ENCODE data around the gene TRUB2.
A peak's percentile ranks its signal among the peaks of the same experiment; 100 is the strongest.
"Not testable (repeated sequence)": the region's sequence is repeated elsewhere in the genome, so short reads cannot be mapped to it uniquely, and the experiment has no call there.

TRUB2 gene

DNA sequence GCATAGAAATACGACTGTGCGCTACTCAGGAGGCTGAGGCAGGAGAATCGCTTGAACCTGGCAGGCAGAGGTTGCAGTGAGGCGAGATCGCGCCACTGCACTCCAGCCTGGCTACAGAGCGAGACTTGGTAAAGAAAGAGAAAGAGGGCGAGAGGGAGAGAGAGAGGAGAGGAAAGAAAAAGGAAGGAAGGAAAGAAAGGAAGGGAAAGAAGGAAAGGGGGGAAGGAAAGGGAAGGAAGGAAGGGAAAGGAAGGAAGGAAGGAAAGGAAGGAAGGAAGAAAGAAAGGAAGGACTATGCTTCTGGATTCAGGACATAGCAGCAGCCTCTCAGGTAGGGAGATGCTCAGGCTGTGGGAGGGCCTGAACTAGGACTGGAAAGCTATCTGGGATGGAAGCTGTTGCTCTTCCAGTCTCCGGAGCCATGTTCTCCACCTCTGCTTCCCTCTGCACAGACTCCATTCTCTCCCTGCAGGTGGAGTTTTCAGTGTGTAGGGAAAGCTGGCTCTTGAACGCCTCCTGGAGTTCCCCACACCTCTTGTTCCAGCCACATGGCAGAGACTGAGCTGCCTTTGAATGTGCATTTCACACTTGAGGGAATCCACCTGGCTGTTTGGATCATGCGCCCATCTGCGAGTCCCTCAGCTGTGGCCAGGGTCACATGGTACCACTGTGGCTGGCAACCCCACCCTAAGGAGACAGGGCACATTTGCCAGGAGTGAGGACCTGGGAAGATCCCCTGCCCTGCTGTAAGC, 37.0 kb downstream of the TRUB2 start:
- H3K4me3 ChIP-seq (ENCODE audit: low read depth, low read length), result no peak overlapping the region
- no peak for DNase-seq (ENCODE audit: low read depth, low spot score)
- TF ChIP-seq, protein P1, sequence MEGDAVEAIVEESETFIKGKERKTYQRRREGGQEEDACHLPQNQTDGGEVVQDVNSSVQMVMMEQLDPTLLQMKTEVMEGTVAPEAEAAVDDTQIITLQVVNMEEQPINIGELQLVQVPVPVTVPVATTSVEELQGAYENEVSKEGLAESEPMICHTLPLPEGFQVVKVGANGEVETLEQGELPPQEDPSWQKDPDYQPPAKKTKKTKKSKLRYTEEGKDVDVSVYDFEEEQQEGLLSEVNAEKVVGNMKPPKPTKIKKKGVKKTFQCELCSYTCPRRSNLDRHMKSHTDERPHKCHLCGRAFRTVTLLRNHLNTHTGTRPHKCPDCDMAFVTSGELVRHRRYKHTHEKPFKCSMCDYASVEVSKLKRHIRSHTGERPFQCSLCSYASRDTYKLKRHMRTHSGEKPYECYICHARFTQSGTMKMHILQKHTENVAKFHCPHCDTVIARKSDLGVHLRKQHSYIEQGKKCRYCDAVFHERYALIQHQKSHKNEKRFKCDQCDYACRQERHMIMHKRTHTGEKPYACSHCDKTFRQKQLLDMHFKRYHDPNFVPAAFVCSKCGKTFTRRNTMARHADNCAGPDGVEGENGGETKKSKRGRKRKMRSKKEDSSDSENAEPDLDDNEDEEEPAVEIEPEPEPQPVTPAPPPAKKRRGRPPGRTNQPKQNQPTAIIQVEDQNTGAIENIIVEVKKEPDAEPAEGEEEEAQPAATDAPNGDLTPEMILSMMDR (IDR thresholded peaks at IDR 0.05; ENCODE audit: insufficient read depth, low read length, missing control alignments), result no peak
- POLR2A ChIA-PET, result no interaction called here
- CTCF ChIA-PET, result interaction anchor here (1.2 to 4.8 kb wide), 2 partner anchors 12 to 58 kb away, joined by 3 to 56 read pairs; no protein-coding TSS in a partner anchor

DNA sequence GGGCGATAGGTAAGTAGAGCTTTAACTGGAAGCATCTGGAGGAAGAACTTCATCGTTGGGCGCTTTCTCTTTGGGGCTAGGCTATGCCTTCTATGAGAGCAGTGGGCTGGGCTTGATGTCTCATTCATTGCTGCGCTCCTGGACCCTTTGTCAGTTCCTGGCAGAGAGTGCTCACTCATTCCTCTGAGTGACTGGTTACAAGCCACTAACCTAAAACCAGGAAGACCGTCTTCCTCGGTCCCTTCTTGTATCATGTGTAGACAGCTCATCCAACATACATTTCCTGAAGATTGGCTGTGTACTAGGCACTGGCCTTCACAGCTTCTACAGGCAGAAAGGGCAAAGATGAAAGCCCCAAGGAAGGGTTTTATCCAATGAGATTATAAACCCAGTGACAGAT, 39.7 kb downstream of the TRUB2 start:
- ChIA-PET POLR2A (interaction anchor here (0.6 to 1.2 kb wide), 2 partner anchors 10 to 26 kb away, joined by 4 read pairs; no protein-coding TSS in a partner anchor), CTCF (interaction anchor here (1.0 to 4.4 kb wide), 3 partner anchors 10 to 56 kb away, joined by 3 to 33 read pairs (median 4); no protein-coding TSS in a partner anchor)
- TF ChIP-seq, protein P1 (IDR thresholded peaks at IDR 0.05; ENCODE audit: insufficient read depth, low read length, missing control alignments), result no peak
- H3K4me3 ChIP-seq (ENCODE audit: low read depth, low read length), result no peak overlapping the region
- no peak for DNase-seq (ENCODE audit: low read depth, low spot score)

DNA sequence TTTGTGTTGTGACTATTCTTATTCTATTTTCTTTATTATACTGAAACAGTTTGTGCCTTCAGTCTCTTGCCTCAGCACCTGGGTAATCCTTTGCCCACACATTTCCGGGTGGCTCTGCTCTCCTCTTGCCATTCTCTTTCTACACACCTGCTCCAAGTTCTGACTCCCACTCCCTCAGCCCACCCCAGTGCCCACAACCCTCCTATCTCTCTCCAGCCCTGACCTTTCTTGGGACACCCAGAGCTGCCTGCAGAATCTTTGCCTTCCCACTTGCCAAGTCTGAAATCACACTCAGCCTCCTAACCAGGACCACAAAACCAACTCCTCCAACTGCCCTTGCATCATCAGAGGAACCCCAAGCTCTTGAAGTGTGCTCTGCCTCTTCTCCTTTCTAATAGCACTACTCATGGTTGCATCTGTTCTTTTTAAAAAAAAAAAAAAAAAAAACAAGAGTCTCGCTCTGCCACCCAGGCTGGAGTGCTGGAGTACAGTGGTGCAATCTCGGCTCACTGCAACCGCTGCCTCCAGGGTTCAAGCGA, 42.1 kb downstream of the TRUB2 start:
- H3K4me3 ChIP-seq (ENCODE audit: low read depth, low read length), result no peak overlapping the region
- ChIA-PET POLR2A (no interaction called here), CTCF (interaction anchor here (0.9 to 4.4 kb wide), 2 partner anchors 12 to 16 kb away, joined by 3 to 33 read pairs; no protein-coding TSS in a partner anchor)
- no peak for DNase-seq (ENCODE audit: low read depth, low spot score)
- TF ChIP-seq, protein P1 (IDR thresholded peaks at IDR 0.05; ENCODE audit: insufficient read depth, low read length, missing control alignments), result no peak

DNA sequence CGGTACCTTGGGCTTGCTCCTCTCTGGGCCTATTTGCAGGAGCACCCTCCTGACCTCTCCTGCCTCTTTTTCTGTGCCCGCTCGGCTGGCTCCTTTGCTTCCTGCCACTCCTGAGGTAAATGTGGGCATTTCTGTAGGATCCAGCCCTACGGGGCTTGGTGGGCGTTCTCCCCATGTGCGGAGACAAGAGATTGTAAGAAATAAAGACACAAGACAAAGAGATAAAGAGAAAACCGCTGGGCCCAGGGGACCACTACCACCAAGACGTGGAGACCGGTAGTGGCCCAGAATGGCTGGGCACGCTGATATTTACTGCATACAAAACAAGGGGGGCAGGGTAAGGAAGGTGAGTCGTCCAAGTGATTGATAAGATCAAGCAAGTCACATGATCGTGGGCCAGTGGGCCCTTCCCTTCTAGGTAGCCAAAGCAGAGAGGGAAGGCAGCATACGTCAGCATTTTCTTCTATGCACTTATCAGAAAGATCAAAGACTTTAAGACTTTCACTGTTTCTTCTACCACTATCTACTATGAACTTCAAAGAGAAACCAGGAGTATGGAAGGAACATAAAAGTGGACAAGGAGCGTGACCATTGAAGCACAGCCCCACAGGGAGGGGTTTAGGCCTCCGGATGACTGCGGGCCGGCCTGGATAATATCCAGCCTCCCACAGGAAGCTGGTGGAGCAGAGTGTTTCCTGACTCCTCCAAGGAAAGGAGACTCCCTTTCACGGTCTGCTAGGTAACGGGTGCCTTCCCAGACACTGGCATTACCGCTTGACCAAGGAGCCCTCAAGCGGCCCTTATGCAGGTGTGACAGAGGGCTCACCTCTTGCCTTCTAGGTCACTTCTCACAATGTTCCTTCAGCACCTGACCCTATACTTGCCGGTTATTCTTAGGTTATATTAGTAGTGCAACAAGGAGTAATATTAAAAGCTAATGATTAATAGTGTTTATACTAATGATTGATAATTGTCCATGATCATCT, 42.9 kb downstream of the TRUB2 start:
- DNase-seq (ENCODE audit: low read depth, low spot score); POLR2A ChIA-PET; H3K4me3 ChIP-seq (ENCODE audit: low read depth, low read length): not testable (repeated sequence)
- CTCF ChIA-PET, result interaction anchor here (0.9 to 4.4 kb wide), 3 partner anchors 13 to 24 kb away, joined by 3 to 33 read pairs (median 9); no protein-coding TSS in a partner anchor

DNA sequence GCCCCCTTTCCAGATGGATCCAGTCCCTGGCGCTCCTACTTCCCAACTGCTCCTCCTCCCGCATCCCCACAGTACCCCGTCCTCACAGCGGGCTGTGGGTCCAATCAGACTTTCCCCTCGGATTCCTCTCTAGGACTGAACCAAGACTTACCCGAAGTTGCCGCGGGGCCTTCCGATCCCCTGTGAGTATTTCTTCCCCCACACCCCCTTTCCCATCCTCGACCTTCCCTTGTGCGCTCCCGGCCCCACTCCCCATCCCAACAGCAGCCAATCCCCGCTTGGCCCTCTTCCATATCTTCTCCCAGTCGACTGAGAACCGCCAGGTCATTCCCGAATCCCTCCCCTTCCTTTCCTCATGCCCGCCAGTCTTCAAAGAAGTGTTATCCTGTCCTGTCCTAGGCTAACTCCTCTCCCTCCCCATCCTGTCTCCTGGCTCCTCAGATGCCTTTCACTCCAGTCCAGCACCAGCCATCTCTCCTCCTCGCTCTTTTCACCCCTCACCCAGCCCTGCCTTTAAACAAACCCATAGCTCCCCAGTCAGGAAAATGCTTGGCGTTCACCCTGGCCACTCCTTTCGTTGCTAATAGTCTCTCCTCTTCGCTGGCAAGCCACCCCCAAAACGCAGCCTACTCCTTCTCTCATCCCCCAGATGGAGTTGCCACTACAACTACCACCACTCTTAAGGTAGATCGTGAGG, 45.5 kb downstream of the TRUB2 start:
- no peak for DNase-seq (ENCODE audit: low read depth, low spot score)
- TF ChIP-seq, protein P1 (IDR thresholded peaks at IDR 0.05; ENCODE audit: insufficient read depth, low read length, missing control alignments), result no peak

More for the DNA sequence above, 45.5 kb downstream of the TRUB2 start:
- peak overlapping the region; percentile 85 for H3K4me3 ChIP-seq (ENCODE audit: low read depth, low read length)
- POLR2A ChIA-PET, result interaction anchor here (0.9 kb wide), 4 partner anchors 15 to 95 kb away, joined by 3 to 5 read pairs (median 4); partner anchors contain the start of gene URM1
- CTCF ChIA-PET, result interaction anchor here (1.0 to 2.1 kb wide), 4 partner anchors 12 to 163 kb away, joined by 3 to 11 read pairs (median 4); no protein-coding TSS in a partner anchor
